Measurements from ENCODE around the gene SASH1. TPM values are rescaled to one million over a fixed set of nuclear protein-coding genes. Genes with fewer than 3 reads are reported as not detected.

SASH1 gene
- total and polyA plus RNA-seq, 2 experiments from 2014 or later = 7.5 to 7.8 TPM

GRCh38 chr6:148509119-148509799 lies 166.6 kb downstream of the SASH1 start:
- peak overlapping the region; percentile 58 for H3K4me3 ChIP-seq
- TF ChIP-seq CTCF (IDR thresholded peaks at IDR 0.05; ENCODE audit: poor library complexity) = no peak
- H3K9me3 ChIP-seq (ENCODE audit: low read depth) = no peaks in the 10 kb centered on the region
- H3K79me2 ChIP-seq = no peaks in the 10 kb centered on the region
- H3K27me3 ChIP-seq = no peaks in the 10 kb centered on the region
- no peaks in the 10 kb centered on the region for H4K20me1 ChIP-seq (ENCODE audit: insufficient read depth, poor library complexity, severe bottlenecking)
- peak overlapping the region; percentile 75 for H3K4me2 ChIP-seq
- no peaks in the 10 kb centered on the region for H3K36me3 ChIP-seq (replicated peaks; ENCODE audit: insufficient read depth, low read depth)
- peaks cover 13% of the 10 kb centered on the region for H3K4me1 ChIP-seq (ENCODE audit: insufficient read depth)
- peak overlapping the region; percentile 83 for H3K27ac ChIP-seq
- peak overlapping the region; percentile 69 for H2AFZ ChIP-seq
- no peaks in the 10 kb centered on the region for H3K9me2 ChIP-seq (replicated peaks; ENCODE audit: insufficient read depth)
- 56% methylated on average over 14 of the region's 14 CpGs for WGBS (ENCODE audit: low lambda C conversion rate, missing lambda C conversion rate)
- no peak for DNase-seq (ENCODE audit: low spot score)

- Histone ChIP-seq H3K4me2 (peak overlapping the region; percentile 75), H3K4me1 (ENCODE audit: insufficient read depth) (peaks cover 13% of the 10 kb centered on the region), H3K4me3 (no peak overlapping the region), H3K27me3 (no peaks in the 10 kb centered on the region), H4K20me1 (ENCODE audit: insufficient read depth, poor library complexity, severe bottlenecking) (no peaks in the 10 kb centered on the region), H3K9me3 (ENCODE audit: low read depth) (no peaks in the 10 kb centered on the region), H3K9me2 (replicated peaks; ENCODE audit: insufficient read depth) (no peaks in the 10 kb centered on the region), H2AFZ (no peak overlapping the region), H3K36me3 (replicated peaks; ENCODE audit: insufficient read depth, low read depth) (no peaks in the 10 kb centered on the region), H3K79me2 (no peaks in the 10 kb centered on the region), H3K27ac (peak overlapping the region; percentile 83)
- 42% methylated on average over 6 of the region's 6 CpGs for WGBS (ENCODE audit: low lambda C conversion rate, missing lambda C conversion rate)
- DNase-seq (ENCODE audit: low spot score) = peak; percentile 56
- TF ChIP-seq EZH2phosphoT487 (IDR thresholded peaks at IDR 0.05; ENCODE audit: low read depth, severe bottlenecking, unreplicated experiment) (no peak), CTCF (IDR thresholded peaks at IDR 0.05; ENCODE audit: poor library complexity) (no peak), EZH2 (IDR thresholded peaks at IDR 0.05; ENCODE audit: borderline replicate concordance) (no peak)
These were observed 167.4 kb downstream of the SASH1 start for GRCh38 chr6:148509800-148510581.

- no peaks in the 10 kb centered on the region for H3K9me3 ChIP-seq (ENCODE audit: low read depth)
- peaks cover 15% of the 10 kb centered on the region for H3K4me1 ChIP-seq (ENCODE audit: insufficient read depth)
- TF ChIP-seq EZH2phosphoT487 (IDR thresholded peaks at IDR 0.05; ENCODE audit: low read depth, severe bottlenecking, unreplicated experiment) (no peak), CTCF (IDR thresholded peaks at IDR 0.05; ENCODE audit: poor library complexity) (no peak), EZH2 (IDR thresholded peaks at IDR 0.05; ENCODE audit: borderline replicate concordance) (no peak)
- no peaks in the 10 kb centered on the region for H3K9me2 ChIP-seq (replicated peaks; ENCODE audit: insufficient read depth)
- 90% methylated on average over 14 of the region's 14 CpGs for WGBS (ENCODE audit: low lambda C conversion rate, missing lambda C conversion rate)
- H3K4me3 ChIP-seq = no peak overlapping the region
- no peaks in the 10 kb centered on the region for H4K20me1 ChIP-seq (ENCODE audit: insufficient read depth, poor library complexity, severe bottlenecking)
- H3K4me2 ChIP-seq = no peak overlapping the region
- H3K79me2 ChIP-seq = no peaks in the 10 kb centered on the region
- H3K27ac ChIP-seq = peak overlapping the region; percentile 64
- H3K27me3 ChIP-seq = no peaks in the 10 kb centered on the region
- no peak for DNase-seq (ENCODE audit: low spot score)
- H3K36me3 ChIP-seq (replicated peaks; ENCODE audit: insufficient read depth, low read depth) = no peaks in the 10 kb centered on the region
- no peak overlapping the region for H2AFZ ChIP-seq
These were observed 170.8 kb downstream of the SASH1 start for GRCh38 chr6:148513145-148514071.
